Measurements from ENCODE around the gene VWF.
"Not testable (repeated sequence)": the region's sequence is repeated elsewhere in the genome, so short reads cannot be mapped to it uniquely, and the experiment has no call there.

VWF gene

DNA sequence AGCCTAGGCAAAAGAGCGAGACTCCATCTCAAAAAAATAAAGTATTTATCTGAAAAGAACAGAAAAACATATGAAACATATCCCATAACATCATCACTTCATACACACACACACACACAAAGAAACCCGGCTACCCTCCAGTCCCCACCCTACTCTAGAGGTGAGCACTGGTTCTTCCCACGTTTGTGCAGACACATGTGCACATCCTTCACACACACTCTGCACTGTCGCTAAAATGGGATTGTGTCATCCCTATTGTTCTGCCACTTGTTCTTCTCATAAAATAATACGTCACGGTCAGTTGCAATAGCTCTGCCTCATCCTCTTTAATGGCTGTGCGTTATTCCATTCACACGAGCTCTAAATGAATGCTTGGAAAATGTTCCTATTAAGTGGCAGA is 93.5 kb downstream of the VWF start:
- no peak for DNase-seq

GRCh38 chr12:6030081-6030480 is 94.4 kb downstream of the VWF start:
- DNase-seq: no peak

- DNase-seq: no peak
Observed at GRCh38 chr12:6029401-6029800, 95.1 kb downstream of the VWF start.

DNA sequence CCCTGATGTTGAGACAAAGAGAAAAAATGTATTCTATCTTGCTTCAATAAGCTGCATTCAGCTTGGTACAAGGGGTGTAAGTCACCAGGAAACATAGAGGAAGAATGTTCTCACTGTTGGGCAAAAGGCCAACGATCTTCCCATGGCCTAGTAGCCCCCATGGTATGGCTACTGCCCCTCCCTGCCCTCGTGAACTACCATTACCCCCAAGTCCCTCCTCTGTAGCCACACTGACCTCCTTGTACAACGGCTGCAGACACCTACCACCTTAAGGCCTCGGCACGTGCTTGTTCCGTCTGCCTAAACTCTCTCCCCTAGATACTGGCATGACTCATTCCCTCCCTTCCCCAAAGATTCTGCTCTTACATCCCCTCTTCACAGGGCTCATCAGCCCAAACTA is 97.5 kb downstream of the VWF start:
- no peak for DNase-seq

DNA sequence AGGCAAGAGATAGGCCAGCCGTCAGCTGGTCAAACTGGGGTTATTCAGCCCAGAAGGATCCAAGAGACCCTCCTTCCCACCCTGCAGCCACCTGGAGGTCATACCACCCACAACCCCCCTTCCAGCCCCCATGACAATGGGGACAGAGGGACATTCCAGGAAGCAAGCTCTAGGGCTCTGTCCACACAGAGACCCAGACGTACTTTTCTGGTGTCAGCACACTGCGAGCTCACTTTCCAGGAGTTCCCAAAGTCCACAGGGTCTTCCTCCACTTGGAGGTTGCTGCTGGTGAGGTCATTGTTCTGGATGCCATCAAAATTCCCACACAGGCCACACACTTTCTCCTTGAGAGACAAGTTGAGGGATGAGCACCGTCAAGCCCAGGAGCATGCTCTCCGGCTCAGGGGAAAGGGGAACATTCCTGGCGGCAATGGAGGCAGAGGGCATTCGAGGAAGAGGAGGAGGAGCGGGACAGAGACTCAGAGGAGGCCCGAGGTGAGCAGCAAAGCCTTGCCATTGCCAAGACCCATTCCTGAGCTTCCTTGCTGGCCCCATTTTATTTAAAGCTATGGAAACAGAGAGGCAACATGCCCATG is 98.7 kb downstream of the VWF start:
- not testable (repeated sequence) for DNase-seq

DNA sequence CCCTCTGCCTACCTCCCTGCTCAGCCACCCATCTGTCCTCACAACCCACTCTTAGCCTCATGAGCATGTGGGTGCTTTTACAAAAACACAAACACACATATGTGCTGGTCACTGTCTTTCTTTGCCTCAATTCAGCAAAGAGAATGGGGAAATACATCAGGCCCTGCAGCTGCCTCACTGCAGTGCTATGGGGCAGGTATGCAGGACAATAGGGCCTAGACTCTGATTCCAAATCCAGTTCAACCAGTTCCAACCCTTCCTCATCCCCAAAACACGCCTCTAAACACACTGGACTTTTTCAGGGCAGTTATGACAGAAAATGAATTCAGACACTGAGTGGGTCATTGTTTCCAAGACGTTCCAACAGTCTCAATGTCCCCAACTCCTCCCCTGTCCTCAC is 100.4 kb downstream of the VWF start:
- not testable (repeated sequence) for DNase-seq

GRCh38 chr12:6020930-6021329 is 103.5 kb downstream of the VWF start:
- DNase-seq: peak; percentile 93

- DNase-seq: peak; percentile 66
Observed at GRCh38 chr12:6020511-6020910, 104.0 kb downstream of the VWF start.

DNA sequence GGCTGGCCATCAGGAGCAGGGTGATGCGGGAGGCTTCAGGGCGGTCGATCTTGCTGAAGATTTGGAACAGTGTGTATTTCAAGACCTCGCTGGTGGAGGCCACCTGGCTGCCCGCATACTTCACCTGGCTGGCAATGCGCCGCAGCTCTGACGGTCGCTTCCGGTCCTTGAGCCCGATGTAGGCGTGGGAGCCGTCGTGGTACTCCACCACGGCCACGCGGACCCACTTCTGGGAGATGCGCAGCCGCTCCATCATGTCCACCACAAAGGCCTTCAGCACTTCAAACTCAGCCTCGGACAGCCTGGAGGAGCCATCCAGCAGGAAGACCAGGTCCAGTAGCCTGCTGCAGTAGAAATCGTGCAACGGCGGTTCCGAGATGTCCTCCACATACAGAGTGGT is 105.2 kb downstream of the VWF start:
- DNase-seq: not testable (repeated sequence)

GRCh38 chr12:6018265-6018664 is 106.2 kb downstream of the VWF start:
- no peak for DNase-seq

- DNase-seq: peak; percentile 14
Observed at GRCh38 chr12:6016756-6017155, 107.7 kb downstream of the VWF start.

DNA sequence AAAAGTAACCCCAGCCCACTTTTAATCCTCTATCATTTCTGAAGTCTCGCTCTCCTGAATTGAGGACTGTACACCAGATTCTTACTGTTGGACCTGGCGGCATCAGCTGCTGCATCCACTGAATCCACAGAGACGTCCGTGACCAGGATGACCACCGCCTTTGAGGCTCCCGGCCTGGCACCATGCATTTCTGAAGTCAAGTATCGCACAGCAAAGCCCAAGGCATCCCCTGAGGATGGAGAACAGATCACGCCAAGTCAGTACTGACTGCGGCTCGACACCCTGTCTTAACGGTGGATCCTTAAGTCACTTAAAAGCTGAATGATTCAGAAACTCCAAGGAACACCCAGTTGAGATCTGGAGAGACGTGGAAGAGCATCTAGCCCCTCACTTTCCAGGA is 108.5 kb downstream of the VWF start:
- not testable (repeated sequence) for DNase-seq

GRCh38 chr12:6015271-6015670 is 109.2 kb downstream of the VWF start:
- DNase-seq: peak; percentile 13

DNA sequence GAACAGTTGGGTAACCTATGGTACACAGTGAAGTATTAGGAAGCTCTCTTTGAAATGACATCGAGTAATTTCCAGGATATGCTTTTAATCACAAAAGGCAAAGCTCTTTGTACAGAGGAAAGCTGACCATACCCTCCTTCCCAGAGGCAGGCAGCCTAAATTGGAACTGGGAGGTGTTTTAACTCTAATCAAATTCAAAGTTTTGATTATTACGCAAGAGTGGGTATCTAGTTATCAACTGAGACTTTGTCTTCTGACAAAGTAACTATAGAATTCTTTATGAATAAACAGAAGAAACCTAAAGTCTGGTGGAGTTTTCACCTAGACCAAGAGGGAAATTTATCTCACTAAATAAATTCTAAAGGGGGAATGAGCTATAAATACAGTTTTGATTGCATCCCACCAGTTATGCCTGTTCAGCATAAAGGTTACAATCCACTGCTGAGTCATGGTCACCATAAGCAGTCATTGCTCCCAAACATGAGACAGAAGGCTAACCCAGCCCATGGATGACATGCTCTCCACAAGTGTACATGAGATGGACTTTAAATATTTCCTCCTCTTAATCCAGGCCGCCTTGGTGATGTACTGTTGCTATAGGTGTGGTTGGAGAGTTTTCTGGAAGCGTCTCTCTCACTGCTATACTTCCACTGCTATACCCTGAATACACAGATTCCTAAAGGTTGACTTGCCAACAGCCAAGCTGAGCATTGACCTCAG is 113.7 kb downstream of the VWF start:
- DNase-seq: not testable (repeated sequence)

GRCh38 chr12:5997260-5997659 is 127.2 kb downstream of the VWF start:
- no peak for DNase-seq

DNA sequence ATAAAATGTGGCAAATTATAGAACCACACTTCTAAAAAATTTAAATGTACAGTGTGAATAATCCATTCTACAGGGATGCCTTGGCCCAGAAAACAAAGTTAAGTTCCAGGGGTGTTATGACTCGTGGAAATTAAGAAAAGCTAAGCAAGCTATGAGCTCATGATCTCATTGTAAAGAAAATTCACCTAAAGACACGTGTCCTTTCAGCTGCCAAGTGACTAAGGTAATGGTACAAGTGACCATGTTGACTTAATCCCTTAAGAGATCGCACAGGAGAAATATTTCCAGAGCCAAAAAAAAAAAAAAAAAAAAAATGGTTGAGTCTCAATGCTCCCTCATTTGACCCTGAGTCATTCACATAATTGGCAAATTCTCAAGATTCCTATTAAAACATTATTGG is 128.0 kb downstream of the VWF start:
- no peak for DNase-seq

DNA sequence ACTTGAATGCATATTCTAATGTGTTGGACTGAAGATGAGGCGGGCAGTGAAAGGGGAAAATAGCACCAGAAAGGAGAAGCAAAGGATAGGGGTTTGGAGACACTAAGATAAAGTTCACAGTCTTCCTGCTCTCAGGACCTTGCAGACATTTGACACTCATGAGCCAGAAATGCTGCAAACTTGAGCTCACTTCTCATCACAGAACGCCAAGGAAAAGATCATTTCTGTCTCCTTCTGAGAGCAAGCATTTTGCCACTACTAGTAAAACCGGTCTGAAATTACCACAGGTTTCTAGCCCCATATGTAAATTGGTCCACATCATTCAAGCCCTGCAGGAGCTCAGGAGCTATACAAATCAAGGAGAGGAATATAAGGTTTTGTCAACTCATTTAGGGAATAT is 134.8 kb downstream of the VWF start:
- no peak for DNase-seq

- DNase-seq: peak; percentile 89
Observed at GRCh38 chr12:5988659-5989116, 135.8 kb downstream of the VWF start.

GRCh38 chr12:5988088-5988487 is 136.4 kb downstream of the VWF start:
- DNase-seq: peak; percentile 94

DNA sequence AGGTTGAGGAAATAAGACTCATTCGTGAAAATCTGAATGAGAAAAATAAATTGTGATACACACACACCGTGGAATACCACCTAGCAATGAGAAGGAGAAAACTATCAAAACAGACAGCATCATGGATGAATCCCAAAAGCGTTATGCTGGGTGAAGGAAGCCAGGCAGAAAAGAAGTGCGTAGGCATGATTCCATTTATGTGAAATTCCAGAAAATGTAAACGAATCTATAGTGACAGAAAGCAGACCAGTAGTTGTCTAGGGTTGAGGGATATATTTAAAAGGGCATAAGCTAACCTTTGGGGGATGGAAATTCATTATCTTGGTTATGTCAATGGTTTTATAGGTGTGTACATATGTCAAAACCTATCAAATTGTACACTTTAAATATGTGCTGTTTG is 136.9 kb downstream of the VWF start:
- DNase-seq: no peak

- DNase-seq: no peak
Observed at GRCh38 chr12:5985471-5985870, 139.0 kb downstream of the VWF start.

GRCh38 chr12:5984873-5985272 is 139.6 kb downstream of the VWF start:
- DNase-seq: no peak

- DNase-seq: no peak
Observed at GRCh38 chr12:5982106-5982505, 142.4 kb downstream of the VWF start.

- no peak for DNase-seq
Observed at GRCh38 chr12:5977556-5977955, 146.9 kb downstream of the VWF start.

DNA sequence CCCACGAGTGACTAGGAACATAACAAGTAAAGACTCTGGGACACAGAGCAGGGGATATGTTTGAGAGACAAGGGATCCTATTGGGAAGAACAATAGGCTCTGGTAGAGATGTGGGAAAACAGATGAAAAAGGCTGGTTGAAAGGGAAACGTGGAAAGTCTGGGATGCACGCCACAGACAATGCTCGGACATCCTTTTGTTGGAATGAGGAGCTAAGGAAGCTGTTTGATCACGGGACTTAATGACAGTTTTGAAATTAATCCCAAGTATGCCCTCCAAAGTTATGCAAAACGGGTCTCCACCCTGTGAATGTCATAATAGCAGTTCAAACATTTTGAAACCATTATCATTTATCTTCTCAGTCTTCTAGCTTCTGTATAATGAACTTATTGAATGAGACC is 147.8 kb downstream of the VWF start:
- no peak for DNase-seq

Measured in NCI-H146 (cell line).